ENCODE measurements around the gene PCCA. TPM values are rescaled to one million over a fixed set of nuclear protein-coding genes. Genes with fewer than 3 reads are reported as not detected.

PCCA gene
- total and polyA plus RNA-seq, 2 donors (not counting 1 experiment from before 2014, with no cell fraction given), result 11.2 to 73.0 TPM

GRCh38 chr13:100334214-100334613 is 245.3 kb downstream of the PCCA start:
- Histone ChIP-seq H2AFZ (ENCODE audit: low read length) (no peak overlapping the region), H3K27me3 (ENCODE audit: control insufficient read depth, insufficient read depth, low read length) (no peaks in the 10 kb centered on the region), H3K79me2 (ENCODE audit: control insufficient read depth, insufficient read depth, low read length) (no peaks in the 10 kb centered on the region), H3K4me3 (replicated peaks in 1 of 4; ENCODE audit: control extremely low read depth in 1 of 4, insufficient read depth in 1 of 4, low read depth in 3 of 4, low read length in 4 of 4) (no peak overlapping the region), H3K4me2 (ENCODE audit: extremely low read depth, insufficient read depth, low read length) (no peak overlapping the region), H4K20me1 (ENCODE audit: control insufficient read depth, extremely low read depth, insufficient read depth, low read length) (no peaks in the 10 kb centered on the region), H3K9ac (ENCODE audit: insufficient read depth, low read length) (no peak overlapping the region), H3K36me3 (ENCODE audit: control insufficient read depth, insufficient read depth, low read length) (no peaks in the 10 kb centered on the region), H3K4me1 (ENCODE audit: control insufficient read depth, extremely low read depth, insufficient read depth, low read length) (no peaks in the 10 kb centered on the region), H3K9me3 (ENCODE audit: control insufficient read depth, insufficient read depth, low read depth, low read length) (no peaks in the 10 kb centered on the region), H3K27ac (ENCODE audit: insufficient read depth, low read length) (no peak overlapping the region)
- no peak for DNase-seq (ENCODE audit: low read depth in 2 of 2)
- TF ChIP-seq CTCF (conservative IDR thresholded peaks at IDR 0.05 in 1 of 2, IDR thresholded peaks at IDR 0.05 in 1 of 2; ENCODE audit: low read depth in 1 of 2, low read length in 2 of 2), result no peak
- TF ChIP-seq EZH2 (IDR thresholded peaks at IDR 0.05; ENCODE audit: low read length, missing control alignments), result no peak

- Histone ChIP-seq H3K4me3 (replicated peaks in 1 of 4; ENCODE audit: control extremely low read depth in 1 of 4, insufficient read depth in 1 of 4, low read depth in 3 of 4, low read length in 4 of 4) (no peak overlapping the region), H3K27me3 (ENCODE audit: control insufficient read depth, insufficient read depth, low read length) (no peaks in the 10 kb centered on the region), H4K20me1 (ENCODE audit: control insufficient read depth, extremely low read depth, insufficient read depth, low read length) (no peaks in the 10 kb centered on the region), H3K36me3 (ENCODE audit: control insufficient read depth, insufficient read depth, low read length) (no peaks in the 10 kb centered on the region), H3K9ac (ENCODE audit: insufficient read depth, low read length) (no peak overlapping the region), H2AFZ (ENCODE audit: low read length) (no peak overlapping the region), H3K9me3 (ENCODE audit: control insufficient read depth, insufficient read depth, low read depth, low read length) (no peaks in the 10 kb centered on the region), H3K79me2 (ENCODE audit: control insufficient read depth, insufficient read depth, low read length) (no peaks in the 10 kb centered on the region), H3K27ac (ENCODE audit: insufficient read depth, low read length) (no peak overlapping the region), H3K4me1 (ENCODE audit: control insufficient read depth, extremely low read depth, insufficient read depth, low read length) (no peaks in the 10 kb centered on the region), H3K4me2 (ENCODE audit: extremely low read depth, insufficient read depth, low read length) (no peak overlapping the region)
- TF ChIP-seq EZH2 (IDR thresholded peaks at IDR 0.05; ENCODE audit: low read length, missing control alignments), result no peak
- TF ChIP-seq CTCF (conservative IDR thresholded peaks at IDR 0.05 in 1 of 2, IDR thresholded peaks at IDR 0.05 in 1 of 2; ENCODE audit: low read depth in 1 of 2, low read length in 2 of 2), result no peak
- DNase-seq (ENCODE audit: low read depth in 2 of 2), result no peak
Observed at GRCh38 chr13:100336795-100337516, 248.1 kb downstream of the PCCA start.

GRCh38 chr13:100338275-100338674 is 249.4 kb downstream of the PCCA start:
- no peak for TF ChIP-seq EZH2 (IDR thresholded peaks at IDR 0.05; ENCODE audit: low read length, missing control alignments)
- no peak for TF ChIP-seq CTCF (conservative IDR thresholded peaks at IDR 0.05 in 1 of 2, IDR thresholded peaks at IDR 0.05 in 1 of 2; ENCODE audit: low read depth in 1 of 2, low read length in 2 of 2)
- H3K9me3 ChIP-seq (ENCODE audit: control insufficient read depth, insufficient read depth, low read depth, low read length), result no peaks in the 10 kb centered on the region

More at GRCh38 chr13:100338275-100338674, 249.4 kb downstream of the PCCA start:
- no peak for DNase-seq (ENCODE audit: low read depth in 2 of 2)
- no peak overlapping the region for H2AFZ ChIP-seq (ENCODE audit: low read length)
- H3K27me3 ChIP-seq (ENCODE audit: control insufficient read depth, insufficient read depth, low read length), result no peaks in the 10 kb centered on the region
- no peaks in the 10 kb centered on the region for H3K4me1 ChIP-seq (ENCODE audit: control insufficient read depth, extremely low read depth, insufficient read depth, low read length)
- H3K27ac ChIP-seq (ENCODE audit: insufficient read depth, low read length), result no peak overlapping the region
- H4K20me1 ChIP-seq (ENCODE audit: control insufficient read depth, extremely low read depth, insufficient read depth, low read length), result no peaks in the 10 kb centered on the region
- no peak overlapping the region for H3K4me3 ChIP-seq (replicated peaks in 1 of 4; ENCODE audit: control extremely low read depth in 1 of 4, insufficient read depth in 1 of 4, low read depth in 3 of 4, low read length in 4 of 4)
- H3K4me2 ChIP-seq (ENCODE audit: extremely low read depth, insufficient read depth, low read length), result no peak overlapping the region
- no peak overlapping the region for H3K9ac ChIP-seq (ENCODE audit: insufficient read depth, low read length)
- no peaks in the 10 kb centered on the region for H3K79me2 ChIP-seq (ENCODE audit: control insufficient read depth, insufficient read depth, low read length)
- no peaks in the 10 kb centered on the region for H3K36me3 ChIP-seq (ENCODE audit: control insufficient read depth, insufficient read depth, low read length)
